ENCODE data around the gene PHLDB1. TPM values are rescaled to one million over a fixed set of nuclear protein-coding genes. Genes with fewer than 3 reads are reported as not detected.
A peak's percentile ranks its signal among the peaks of the same experiment; 100 is the strongest.
"Not testable (repeated sequence)": the region's sequence is repeated elsewhere in the genome, so short reads cannot be mapped to it uniquely, and the experiment has no call there.

Gene PHLDB1
- 93.1 TPM for total RNA-seq

DNA sequence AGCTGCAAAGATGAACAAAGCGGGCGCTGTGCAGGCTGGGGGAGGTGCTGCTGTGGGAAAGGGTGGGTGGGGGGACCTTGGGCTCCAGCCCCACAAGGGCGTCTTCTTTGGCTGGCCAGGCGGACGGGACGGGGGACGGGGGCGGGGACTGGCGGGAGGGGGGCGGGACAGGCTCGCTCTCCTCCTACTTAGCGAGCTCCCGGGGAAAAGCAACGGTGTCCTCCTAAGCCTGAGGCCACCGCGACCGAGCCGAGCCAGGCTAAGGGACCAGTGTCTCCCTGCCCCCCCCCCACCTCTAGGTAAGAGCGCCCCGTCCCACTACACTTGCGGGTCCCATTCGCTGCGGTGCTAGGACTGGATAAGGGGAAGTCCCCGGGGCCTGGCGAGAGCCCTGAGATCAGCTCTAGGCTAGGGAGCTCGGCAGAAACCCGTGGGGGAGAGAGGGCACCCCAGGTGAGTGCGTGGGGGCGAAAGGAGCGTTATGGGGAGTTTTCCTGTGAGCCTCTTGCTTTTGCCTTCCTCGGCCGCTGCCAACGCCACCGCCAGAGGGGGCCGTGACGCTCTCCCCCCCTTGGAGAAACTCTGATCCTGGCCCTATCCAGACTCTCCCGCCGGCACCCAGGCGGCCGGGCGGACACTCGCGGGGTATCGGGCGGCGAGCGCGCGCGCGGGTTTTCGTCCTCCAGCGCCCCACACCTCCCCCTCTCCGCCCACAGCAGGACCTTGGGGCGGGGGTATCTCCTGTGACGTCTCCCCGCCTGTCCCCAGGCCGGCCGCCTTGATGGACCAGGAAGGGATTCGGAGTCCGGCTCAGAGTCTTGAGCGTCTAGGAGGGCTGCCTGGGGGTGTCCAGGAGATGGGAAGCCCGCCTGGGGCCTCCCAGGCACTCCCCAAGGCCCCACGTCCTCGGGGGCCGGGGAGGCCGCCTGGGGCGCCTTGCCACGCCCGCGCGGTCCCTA, at the start of gene PHLDB1:
TSS of gene PHLDB1 (plus strand) at position 215 of the 959 bp plus-strand sequence. CDS start 6,222 bp downstream, outside the sequence.
- no peak for DNase-seq (ENCODE audit: low spot score)

DNA sequence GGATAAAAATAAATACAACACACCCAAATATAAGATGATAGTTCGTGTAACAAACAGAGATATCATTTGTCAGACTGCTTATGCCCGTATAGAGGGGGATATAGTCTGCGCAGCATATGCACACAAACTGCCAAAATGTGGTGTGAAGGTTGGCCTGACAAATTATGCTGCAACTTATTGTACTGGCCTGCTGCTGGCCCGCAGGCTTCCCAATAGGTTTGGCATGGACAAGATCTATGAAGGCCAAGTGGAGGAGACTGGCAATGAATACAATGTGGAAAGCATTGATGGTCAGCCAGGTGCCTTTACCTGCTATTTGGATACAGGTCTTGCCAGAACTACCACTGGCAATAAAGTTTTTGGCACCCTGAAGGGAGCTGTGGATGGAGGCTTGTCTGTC, 46.6 kb upstream of the PHLDB1 start:
- no peak for DNase-seq (ENCODE audit: low spot score)

DNA sequence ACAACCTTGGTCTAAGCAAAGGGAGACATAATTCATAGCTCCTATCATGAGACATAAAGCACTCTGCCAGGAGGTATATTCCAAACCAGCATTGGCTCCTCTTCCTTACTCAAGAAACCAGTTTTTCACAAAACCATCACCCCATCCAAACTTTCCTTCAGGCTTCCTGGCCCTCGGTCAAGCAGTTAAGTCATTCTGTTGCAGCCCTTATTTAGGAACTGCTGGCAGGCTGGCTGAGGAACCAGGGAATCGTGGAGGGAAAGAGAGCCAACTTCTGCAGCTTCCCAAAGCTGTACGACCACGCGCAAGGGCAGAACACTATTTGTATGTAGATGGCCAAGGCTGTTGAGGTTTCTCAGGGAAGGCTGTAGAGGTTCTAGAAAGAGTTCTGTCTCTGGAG, 42.4 kb upstream of the PHLDB1 start:
- peak; percentile 47 for DNase-seq (ENCODE audit: low spot score)

DNA sequence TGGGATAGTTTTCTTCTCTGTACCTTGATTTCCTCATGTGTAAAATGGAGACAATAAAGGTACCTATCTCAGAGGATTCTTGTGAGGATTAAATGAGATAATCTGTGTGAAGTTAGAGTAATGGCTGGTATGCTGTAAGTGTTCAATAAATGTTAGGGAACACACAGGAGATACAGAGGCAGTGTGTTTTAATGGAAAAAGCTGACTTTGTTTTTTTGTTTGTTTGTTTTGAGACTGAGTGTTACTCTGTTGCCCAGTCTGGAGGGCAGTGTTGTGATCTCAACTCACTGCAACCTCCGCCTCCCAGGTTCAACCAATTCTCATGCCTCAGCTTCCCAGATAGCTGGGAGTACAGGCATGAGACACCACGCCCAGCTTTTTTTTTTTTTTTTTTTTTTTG, 37.7 kb upstream of the PHLDB1 start:
- DNase-seq (ENCODE audit: low spot score): no peak

DNA sequence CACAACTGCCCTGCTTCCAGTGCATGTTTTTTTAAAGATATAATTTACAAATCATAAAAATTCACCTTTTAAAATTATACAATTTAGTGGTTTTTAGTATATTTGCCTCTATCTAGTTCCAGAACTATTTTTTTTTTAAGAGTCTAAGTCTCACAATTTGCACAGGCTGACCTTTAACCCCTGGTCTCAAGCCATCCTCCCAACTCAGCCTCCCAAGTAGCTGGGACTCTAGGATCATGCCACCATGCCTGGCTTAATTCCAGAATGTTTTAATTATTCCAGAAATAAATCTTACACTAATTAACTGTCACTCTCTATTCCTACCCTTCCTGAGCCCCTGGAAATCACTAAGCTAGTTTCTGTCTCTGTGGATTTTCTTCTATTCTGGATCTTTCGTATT, 36.6 kb upstream of the PHLDB1 start:
- no peak for DNase-seq (ENCODE audit: low spot score)

DNA sequence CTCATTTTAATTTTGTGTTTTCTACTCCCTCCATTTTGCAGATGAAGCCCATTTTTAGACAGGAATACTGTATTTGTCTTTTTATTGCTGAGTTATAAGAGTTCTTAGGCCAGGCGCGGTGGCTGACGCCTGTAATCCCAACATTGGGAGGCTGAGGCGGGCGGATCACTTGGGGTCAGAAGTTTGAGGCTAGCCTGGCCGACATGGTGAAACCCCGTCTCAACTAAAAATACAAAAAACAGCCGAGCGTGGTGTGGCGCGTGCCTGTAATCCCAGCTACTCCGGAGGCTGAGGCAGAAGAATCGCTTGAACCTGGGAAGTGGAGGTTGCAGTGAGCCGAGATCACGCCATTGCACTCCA, 35.7 kb upstream of the PHLDB1 start:
- not testable (repeated sequence) for DNase-seq (ENCODE audit: low spot score)

DNA sequence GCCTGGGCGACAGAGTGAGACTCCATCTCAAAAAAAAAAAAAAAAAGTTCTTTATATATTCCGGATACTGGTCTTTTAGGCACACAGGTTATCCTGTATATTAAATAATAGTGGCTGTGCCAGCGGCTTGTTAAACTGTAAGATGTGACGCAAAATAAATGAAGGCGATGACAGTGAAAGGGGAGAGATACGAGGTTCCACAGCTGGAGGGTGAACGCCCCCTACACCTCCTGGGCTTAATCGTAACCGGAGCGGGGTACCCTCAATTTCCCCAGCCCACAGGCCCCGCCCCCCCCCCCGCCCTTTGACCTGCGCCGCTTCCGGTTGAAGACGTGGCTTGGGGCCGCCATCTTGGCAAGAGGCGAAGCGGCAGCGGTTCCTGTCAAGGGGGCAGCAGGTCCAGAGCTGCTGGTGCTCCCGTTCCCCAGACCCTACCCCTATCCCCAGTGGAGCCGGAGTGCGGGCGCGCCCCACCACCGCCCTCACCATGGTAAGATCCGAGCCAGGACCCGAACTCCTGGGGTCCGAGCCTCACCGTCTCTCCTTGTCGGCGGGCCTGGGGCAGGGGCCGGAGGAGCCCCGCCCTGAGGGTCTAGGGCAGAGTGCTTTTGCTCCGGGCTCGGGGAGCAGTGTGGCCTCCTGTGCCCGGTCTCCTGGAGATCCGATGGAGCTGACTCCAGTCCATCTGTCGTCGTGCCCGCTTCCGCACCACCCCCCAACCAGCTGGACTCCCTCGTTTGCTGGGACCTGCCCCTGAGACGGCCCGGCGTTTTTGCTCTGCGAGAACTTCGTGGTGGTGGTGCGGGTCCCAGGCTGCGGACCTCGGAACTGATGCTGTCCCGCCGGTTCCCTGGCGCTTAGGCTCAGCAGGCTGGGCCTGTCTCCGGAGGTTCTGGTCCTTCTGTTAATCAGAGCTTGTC, 35.1 kb upstream of the PHLDB1 start, which contains the start of gene ARCN1:
TSS of gene ARCN1 (plus strand) at position 349 of the 920 bp plus-strand sequence. CDS start at position 488, 139 bp downstream.
- DNase-seq (ENCODE audit: low spot score): peak; percentile 85

DNA sequence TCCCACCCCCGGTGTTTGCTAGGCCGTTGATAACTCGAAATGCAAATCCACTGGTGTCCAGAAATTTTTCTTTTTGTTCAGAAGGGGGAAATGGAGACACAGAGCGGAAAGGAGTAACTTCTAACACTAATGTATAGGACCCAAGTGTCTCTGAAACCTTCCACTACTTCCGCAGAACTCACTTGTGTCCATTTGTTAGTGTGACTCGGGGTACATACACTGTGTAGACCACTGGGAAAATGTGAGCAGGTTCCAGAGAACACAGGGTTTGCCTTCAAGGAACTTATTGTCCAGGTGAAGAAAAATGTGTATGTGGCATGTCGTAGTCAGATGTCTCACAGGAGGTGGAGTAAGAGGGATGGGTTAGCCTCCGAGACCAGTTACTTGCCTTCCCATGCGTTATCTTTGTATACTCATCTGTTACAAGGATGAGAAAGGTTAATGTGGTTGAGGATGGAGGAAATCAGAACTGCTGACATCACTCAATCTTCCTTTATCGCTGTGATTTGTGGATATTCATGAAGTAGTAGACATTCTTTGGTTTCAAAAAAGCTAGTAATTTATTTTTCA, 34.3 kb upstream of the PHLDB1 start:
- no peak for DNase-seq (ENCODE audit: low spot score)

DNA sequence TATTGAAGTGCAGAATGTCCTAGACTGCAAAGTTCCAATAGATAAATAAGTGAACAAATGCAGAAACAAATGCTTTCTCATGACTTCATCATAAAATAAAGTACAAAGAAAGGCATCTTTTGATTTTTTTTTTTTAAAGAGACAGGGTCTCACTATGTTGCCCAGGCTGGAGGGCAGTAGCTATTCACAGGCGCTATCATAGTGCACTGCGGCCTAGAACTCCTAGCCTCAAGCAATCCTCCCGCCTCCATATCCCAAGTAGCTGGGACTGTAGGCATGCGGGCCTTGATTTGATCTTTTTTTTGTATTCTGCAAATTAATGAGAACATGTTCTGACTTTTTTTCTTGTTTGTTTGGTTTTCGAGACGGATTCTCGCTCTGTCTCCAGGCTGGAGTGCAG, 32.8 kb upstream of the PHLDB1 start:
- no peak for DNase-seq (ENCODE audit: low spot score)

DNA sequence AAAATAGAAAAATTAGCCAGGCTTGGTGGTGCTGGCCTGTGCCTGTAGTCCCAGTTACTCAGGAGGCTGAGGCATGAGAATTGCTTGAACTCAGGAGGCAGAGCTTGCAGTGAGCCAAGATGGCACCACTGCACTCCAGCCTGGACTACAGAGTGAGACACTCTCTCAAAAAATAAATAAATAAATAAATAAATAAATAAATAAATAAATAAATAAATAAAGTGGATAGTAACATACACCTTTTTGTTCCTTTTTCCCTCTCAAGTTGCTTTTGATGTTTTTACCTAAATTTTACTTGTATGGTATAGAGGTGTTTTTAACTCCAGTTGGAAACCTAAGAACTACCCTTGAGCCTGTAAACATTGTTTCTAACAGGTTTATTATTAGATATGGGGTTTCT, 29.4 kb upstream of the PHLDB1 start:
- DNase-seq (ENCODE audit: low spot score): not testable (repeated sequence)

DNA sequence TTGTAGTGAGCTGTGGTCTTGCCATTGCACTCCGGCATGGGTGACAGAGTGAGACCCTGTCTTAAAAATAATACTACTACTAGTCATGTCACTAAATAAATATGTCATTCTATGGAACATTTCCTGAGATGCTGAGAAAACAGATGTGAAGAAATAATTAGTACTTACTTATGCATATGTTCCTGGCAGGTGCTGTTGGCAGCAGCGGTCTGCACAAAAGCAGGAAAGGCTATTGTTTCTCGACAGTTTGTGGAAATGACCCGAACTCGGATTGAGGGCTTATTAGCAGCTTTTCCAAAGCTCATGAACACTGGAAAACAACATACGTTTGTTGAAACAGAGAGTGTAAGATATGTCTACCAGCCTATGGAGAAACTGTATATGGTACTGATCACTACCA, 26.4 kb upstream of the PHLDB1 start:
- no peak for DNase-seq (ENCODE audit: low spot score)

DNA sequence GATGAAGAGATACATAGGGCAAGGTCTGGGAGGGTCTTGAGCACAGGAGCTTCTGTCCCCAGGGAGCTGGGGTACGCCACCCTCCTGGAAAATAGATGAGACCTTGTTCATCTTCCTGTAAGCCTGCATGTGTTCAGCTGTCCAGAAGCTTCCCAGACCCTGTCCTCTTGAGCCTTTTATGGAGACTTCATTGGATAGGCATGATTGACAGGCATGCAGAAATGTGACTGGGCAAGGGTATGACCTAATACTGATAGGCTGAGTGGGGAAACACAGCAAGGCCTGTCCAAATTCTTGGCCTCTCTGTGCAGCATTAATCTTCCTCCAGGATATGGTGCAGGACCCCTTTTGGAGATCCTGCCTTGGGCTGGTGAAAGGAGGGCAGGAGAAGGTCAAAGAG, 19.5 kb upstream of the PHLDB1 start:
- no peak for DNase-seq (ENCODE audit: low spot score)

DNA sequence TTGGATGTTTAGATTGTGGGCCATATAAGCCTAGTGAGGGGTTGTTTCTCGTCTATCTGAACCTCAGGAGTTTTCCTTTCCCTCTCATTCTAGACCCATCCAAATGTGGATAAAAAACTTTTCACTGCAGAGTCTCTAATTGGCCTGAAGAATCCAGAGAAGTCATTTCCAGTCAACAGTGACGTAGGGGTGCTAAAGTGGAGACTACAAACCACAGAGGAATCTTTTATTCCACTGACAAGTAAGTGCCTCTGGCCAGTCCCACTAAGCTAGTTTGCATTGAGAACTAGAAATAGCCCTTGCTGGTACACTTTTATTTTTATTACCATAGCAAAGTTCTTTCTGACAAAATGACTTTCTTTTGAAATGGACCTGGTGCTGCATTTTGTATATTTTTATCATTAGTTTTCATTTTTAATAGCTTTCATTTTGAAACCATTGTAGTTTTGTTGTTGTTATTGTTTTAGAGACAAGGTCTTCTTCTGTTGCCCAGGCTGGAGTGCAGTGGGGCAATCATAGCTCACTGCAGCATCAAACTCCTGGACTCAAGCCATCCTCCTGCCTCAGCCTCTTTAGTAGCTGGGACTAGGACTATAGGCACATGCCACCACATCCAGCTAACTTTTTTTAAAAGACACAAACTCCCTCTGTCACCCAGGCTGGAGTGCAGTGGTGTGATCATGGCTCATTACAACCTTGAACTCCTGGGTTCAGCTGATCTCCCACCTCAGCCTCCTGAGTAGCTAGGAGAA, 14.6 kb upstream of the PHLDB1 start:
- DNase-seq (ENCODE audit: low spot score): no peak

DNA sequence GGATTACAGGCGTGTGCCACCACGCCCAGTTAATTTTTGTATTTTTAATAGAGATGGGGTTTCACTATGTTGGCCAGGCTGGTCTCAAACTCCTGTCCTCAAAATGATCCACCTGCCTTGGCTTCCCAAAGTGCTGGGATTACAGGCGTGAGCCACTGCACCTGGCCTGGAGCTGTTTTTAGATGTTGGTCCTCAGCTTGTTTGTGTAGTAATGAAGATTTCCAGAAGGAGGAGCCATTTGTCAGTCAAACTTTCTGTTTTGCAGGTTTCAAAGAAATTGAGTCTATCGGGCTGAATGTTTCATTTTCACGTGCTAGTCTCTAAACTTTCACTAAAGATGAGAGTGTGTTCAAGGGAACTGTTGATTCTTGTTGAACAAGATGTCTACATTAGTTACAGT, 12.4 kb upstream of the PHLDB1 start:
- DNase-seq (ENCODE audit: low spot score): not testable (repeated sequence)

DNA sequence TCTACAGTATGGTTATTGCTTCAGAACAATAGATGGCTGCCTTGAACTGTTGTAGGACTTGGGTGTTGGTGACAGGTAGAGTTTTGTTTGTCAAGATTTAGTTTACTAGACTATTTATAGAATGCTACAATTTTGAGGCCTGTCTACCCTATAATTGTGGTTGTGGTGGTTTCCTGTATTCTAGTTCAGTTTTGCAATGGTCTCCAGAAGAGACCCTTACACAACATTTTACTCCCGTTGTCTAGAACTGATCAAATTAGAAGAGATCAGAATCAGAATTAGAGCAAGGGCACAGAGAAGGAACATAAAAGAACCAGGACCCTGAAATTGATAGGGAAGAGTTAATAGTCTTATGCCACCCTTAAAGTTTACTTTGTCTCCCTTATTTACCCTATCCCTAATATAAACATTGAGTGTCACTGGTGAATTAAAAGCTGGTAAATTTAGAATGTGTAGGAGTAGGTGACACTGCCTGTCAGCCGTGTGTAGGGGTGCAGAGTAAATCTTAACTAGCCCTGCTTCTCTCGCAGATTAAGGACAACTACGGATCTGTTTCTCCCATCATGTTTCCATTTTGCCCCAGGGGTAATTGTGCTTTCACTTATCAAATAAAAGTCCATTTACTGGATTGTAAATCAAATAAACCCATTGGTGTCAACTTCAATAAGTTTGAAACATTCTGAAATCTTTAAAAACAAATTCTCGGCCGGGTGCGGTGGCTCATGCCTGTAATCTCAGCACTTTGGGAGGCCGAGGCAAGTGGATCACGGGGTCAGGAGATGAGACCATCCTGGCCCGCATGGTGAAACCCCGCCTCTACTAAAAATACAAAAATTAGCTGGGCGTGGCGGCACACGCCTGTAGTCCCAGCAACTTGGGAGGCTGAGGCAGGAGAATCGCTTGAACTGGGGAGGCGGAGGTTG, 10.9 kb upstream of the PHLDB1 start:
- DNase-seq (ENCODE audit: low spot score): no peak

DNA sequence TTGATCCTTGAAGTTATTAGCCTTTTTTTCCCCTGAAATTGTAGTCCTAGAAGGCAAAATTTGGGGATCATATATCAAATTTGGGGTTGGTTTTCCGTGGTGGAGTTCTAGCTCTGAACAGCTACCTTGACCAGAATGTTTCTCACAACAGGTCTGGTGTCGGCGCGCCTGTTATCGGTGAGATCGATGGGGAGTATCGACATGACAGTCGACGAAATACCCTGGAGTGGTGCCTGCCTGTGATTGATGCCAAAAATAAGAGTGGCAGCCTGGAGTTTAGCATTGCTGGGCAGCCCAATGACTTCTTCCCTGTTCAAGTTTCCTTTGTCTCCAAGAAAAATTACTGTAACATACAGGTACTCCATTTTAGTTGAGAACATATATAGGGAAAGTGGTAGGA, 9.9 kb upstream of the PHLDB1 start:
- no peak for DNase-seq (ENCODE audit: low spot score)

DNA sequence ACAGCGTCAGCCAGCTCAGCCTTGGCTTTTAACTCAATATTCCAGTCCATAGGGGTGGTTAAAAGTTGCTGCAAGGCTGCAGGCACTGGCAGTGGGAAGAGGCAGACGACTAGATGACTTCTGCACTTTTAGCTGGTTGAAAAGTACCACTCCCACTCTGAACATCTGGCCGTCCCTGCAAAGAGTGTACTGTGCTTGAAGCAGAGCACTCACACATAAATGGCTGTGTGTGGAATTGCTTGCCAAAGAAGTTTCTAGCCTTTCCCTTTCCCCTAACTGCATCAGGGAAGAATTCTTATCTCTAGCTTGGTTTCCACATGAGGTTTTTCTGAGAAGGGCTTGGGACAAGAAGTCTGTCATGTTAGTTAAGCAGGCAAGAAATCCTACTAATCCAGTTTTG, 5.1 kb upstream of the PHLDB1 start:
- DNase-seq (ENCODE audit: low spot score): no peak

DNA sequence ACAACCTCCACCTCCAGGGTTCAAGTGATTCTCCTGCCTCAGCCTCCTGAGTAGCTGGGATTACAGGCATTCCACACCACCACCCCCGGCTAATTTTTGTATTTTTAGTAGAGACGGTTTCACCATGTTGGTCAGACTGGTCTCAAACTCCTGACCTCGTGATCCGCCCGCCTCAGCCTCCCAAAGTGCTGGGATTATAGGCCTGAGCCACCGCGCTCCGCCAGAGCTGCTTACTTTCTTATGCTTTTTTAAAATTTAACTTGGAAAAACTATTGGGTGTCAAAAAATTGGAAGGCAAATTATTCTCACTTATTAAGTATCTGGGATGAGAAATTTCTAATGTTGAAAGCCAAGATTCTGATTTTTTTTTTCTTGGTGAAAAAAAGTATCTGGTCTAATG, 3.7 kb upstream of the PHLDB1 start:
- DNase-seq (ENCODE audit: low spot score): not testable (repeated sequence)

DNA sequence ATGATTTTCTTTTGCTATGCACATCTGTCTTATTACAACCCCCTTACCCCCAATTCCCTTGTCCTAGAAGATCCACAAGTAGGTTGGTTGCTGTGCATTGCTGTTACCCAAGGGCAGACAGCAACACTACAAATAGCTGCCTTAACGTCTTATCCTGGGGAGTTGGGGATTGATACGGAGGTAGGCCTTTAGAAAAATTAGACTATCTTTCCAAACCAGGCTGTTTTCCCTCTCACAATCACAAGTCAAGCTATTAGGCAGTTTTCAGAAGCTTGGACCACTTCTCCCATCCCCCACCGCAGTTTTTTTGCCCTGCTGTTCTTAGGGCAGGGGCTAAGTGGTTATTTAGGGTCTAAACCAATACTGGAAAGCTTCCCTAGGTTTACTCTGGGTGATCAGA, 2.8 kb upstream of the PHLDB1 start:
- no peak for DNase-seq (ENCODE audit: low spot score)
